GM18909 (cell line): ENCODE results near the gene NTRK3.

Source experiments
- ATAC-seq: cut with Tn5 transposase; IDR thresholded peaks from one replicate; pipeline ENCODE4 v1.9.1; 2021; ENCODE audit warnings: mild to moderate bottlenecking; ENCODE audit not compliant: unreplicated experiment, poor library complexity

The NTRK3 gene

GRCh38 chr15:88262064-88262463 is 5.5 kb upstream of the NTRK3 start:
- no peak for ATAC-seq

DNA sequence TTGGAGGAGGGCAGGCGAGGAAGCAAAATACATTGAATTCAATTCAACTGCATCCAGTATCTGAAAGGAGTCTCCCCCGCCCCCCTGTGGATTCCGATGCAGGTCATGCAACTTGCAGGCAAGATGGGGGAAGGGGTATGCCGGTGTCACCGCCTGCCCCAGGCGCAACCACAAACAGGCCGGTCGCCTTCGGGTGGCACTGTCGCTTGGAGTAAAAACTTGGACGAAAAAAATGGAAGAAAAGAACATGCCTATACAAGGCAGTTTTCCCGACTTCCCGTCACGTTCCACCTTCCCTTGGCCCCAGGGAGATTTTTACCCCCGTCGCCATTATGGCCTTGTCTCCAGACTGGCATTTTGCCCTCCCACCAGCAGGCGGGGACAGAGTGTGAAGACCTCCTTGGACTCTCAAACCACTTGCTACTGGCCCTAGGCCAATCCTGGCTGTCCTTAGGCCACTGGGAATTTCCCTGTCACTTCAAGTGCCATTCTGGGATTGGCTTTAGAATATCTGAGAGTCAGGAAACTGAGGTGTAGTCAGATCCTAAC is 1.6 kb upstream of the NTRK3 start:
- ATAC-seq: no peak

DNA sequence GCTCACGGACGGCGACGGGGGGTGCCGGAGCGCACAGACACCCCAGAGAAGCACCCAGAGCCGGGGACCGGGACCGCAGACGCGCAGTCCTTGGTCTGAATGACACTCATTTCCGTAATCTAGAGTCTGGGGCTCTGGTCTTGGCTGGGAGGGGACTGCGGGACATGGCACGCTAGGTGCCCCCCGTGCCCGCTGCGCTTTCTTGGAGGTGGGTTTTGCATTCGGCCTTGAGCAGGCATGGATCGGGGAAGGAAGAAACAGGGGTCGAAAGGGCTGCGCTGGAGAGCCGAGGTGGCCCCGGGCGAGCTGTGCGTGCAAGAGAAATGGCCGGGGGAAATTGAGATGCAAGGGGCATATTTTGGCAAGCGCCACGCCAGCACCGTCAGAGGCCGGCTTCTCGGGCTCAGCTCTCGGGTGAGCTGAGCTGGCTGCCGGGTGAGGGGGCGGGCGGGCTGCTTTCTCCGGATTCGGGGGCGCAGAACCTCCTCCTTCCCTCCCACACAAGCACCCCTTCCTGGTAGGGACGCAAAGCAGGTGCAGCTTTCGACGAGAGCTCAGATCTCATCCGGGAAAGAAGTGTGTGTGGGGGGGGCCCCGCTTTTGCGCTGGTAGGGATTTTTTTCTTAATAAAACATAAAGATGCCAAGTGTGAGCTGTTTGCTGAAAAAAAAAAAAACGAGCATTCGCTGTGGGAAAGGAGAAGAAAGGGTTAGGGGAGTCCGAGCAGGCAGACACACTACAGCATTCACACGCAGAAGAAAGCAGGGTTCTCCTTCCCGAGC is 963 bp upstream of the NTRK3 start:
- no peak for ATAC-seq

DNA sequence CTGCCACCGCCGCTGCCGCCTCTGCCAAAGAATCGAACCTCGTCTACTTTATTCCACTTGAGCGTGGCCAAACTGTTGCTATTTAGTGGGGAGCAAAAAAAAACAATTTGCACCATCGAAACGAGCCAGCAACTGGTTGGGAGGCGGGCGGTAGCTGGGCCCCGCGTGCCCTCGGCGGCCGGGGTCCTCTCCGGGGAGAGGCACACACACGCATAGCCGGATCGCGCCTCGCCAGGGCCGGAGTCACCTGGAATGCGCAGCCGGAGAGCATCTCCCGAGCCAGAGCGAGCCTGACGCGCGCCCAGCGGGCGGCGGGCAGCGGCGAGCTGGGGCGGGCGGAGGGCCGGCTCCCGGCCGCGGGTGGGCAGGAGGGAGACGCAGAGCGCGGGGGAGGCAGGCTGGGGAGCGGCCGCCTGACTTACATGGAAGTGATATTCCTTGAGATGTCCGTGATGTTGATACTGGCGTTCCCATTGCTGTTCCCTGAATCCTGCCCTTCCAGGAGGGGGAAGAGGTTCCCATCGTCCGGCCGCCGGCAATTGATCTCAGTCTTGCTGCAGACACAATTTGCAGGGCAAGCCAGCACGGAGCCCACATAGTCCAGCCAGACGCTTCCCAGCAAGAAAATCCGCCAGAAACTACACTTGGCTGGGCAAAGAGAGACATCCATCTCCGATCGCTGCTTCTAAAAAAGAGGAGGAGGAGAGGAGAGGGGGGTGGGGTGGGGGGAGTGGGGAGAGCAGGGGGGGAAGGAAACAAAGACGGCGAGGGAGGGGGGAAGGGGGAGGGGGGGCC is 858 bp downstream of the NTRK3 start:
- ATAC-seq: no peak

GRCh38 chr15:88255087-88255483 is 1.5 kb downstream of the NTRK3 start:
- no peak for ATAC-seq

GRCh38 chr15:88252441-88252840 is 4.1 kb downstream of the NTRK3 start:
- ATAC-seq: no peak

DNA sequence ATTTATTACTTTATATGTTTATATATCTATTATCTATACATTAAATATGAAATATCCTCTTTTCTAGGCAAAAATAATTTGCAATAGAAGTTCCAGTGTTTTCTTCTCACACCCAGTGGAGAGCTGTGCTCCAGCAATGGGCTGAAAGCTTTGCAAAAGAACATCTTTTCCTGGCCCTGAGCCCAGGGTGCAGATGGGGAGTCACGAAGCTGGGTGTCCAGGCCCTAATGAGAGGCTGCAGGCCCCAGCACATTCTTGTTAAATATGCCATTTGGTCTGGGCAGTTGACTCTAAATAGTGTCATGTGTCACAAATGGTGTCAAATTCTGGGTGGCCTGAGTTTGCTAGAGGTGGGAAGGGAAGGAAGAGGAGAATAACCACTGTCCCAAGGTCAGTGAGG is 5.7 kb downstream of the NTRK3 start:
- no peak for ATAC-seq

DNA sequence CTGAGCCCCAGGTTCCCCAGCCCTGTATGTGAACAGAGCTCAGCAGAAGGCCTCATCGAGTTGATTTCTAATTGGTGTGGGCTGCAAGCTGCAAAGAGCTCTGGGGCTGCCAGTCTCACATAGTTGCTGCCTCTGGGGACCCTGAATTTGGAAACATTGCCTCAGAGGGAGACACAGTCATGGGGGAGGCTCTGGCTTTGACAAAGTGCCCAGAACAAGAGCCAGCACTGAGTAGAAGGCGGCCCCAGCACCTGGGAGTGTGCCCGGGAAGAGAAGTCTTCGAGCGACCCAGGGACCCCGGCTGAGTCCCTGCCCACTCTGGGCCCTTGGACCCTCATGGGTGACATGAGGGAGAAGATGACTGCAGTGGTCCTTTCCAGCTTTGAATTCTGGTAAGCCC is 7.3 kb downstream of the NTRK3 start:
- ATAC-seq: no peak

DNA sequence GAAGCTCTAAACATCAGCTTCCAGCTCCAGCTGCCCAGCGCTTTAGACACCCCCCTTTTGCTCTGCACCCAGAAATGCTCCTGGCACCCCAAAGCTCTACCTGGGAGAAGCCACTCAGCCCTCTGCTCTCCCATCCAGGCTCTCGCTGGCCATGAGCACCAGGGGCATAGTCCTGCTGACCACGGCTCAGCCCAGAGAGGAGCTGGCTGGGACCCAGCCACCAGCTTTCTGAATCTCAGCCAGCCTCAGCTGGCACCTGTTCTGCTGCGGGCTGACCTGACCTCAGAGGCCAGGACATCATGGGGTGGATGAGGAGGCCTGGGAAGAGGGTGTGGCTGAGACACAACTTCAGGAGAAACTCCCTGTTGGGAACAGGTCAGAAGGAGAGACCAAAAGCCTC is 8.6 kb downstream of the NTRK3 start:
- ATAC-seq: no peak

DNA sequence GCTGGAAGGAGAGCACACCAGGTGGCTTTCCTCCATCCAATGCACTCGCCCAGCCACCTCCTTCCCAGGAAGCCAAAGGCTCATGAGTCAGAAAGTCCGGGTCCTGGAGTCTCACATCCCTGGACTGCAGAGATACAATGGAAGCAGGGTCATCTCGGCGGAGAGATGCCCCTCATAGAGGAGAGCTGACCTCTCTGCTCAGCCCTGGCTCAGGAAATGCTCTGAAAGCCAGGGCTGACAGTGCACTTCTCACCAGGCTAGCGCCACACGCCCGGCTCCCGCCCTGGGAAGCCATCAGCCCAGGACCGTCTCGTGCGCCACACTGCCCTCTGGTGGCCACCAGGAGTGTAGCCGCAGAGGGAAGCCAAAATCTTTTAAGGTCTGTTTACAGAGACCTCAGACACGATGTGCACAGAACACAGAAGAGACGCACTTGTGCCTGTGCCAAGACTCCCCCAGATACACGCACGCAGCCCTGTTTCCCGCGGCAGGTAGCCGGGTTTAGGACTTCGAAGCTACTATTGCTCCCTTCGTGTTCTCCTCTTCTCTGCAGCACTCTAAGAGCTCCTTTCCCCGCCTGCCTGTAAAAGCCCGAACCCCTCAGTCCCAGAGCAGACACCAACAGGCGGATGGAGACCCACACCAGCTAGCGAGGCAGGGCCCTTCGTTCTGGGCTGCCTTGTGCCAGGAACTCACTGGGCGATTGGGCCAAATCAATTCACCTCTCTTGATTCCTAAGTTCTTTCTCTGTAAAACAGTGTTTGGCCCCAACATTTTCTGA is 9.7 kb downstream of the NTRK3 start:
- ATAC-seq: peak; percentile 83

DNA sequence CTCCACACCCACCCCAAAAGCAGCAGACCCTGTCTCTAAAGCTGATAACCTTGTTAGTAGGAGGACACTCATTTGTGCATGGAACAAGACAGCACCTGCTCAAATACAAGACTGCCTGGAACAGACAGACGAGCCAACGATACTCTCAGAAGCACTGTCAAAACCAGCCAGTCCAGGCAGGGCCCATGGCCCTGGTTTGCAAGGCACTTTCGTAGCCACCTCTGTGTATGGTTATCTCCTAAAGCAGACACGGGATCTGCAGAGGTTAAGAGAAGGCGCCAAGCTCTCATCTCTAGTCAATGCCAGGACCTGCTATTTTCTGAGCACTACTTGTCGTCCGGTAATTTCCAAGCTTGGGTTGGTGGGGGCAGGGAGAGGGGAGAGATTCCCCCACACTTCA is 10.5 kb downstream of the NTRK3 start:
- no peak for ATAC-seq

- ATAC-seq: no peak
Measured at GRCh38 chr15:88243895-88244787, 12.4 kb downstream of the NTRK3 start.

GRCh38 chr15:88242586-88243555 is 13.7 kb downstream of the NTRK3 start:
- no peak for ATAC-seq

GRCh38 chr15:88241461-88241860 is 15.1 kb downstream of the NTRK3 start:
- no peak for ATAC-seq

DNA sequence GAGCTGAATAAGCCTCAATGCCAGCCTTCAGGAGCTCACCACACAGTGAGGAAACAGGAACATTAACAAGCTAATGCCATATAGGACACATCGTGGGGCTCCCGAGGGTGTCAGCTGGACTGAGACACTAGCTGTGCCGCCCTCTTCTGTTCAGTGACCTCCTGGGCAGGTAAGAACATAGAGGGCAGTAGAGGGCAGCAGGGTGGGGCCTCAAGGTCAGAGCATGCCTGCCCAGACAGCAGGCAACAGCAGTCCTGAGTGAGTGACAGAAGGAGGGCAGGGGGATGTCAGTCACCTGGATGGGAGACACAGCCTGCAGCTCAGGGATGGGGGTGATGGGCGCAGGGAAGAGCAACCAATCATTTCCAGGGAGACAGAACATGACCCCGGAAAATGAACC is 15.5 kb downstream of the NTRK3 start:
- no peak for ATAC-seq

DNA sequence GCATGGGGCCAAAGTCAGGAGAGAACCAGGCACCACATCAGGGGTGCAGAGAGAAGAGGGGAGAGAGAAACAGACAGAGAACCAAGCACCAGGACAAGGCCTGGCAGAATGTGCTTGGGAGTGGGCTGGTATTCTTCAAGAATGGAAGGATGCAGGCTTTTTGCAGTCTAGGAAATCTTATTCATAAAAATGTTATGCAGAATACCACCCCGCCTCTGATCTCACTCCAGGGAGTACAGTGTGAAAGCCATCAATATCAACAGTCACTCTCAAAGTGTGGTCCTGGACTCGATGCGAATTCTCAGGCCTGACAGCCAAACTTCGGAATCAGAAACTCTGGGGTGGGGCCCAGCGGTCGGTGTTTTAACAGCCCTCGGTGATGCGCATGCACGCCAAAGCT is 16.9 kb downstream of the NTRK3 start:
- no peak for ATAC-seq

GRCh38 chr15:88238618-88239430 is 17.7 kb downstream of the NTRK3 start:
- ATAC-seq: no peak

- no peak for ATAC-seq
Measured at GRCh38 chr15:88234711-88235110, 21.8 kb downstream of the NTRK3 start.
